Hepatocyte (in vitro differentiated cells): ENCODE measurements around the gene PIEZO1.

ENCODE experiments used
- EZH2 ChIP-seq: fragments of 200-600 bp; sonication (generic); IDR thresholded peaks from 2 replicates; pipeline ENCODE4 v1.6.1; 2016; ENCODE audit warnings: antibody characterized with exemption, mild to moderate bottlenecking, borderline replicate concordance
- EZH2phosphoT487 ChIP-seq: fragments of 200-600 bp; sonication (generic); IDR thresholded peaks from one replicate; pipeline ENCODE4 v1.6.1; 2018; ENCODE audit warnings: antibody characterized with exemption, mild to moderate bottlenecking, low read depth, moderate library complexity; ENCODE audit not compliant: unreplicated experiment, severe bottlenecking
- TF ChIP-seq, protein P1 (sequence below): fragments of 200-600 bp; sonication (generic); IDR thresholded peaks from 2 replicates; pipeline ENCODE4 v1.5.1; 2016; ENCODE audit warnings: antibody characterized with exemption, mild to moderate bottlenecking; ENCODE audit not compliant: poor library complexity

DNA sequence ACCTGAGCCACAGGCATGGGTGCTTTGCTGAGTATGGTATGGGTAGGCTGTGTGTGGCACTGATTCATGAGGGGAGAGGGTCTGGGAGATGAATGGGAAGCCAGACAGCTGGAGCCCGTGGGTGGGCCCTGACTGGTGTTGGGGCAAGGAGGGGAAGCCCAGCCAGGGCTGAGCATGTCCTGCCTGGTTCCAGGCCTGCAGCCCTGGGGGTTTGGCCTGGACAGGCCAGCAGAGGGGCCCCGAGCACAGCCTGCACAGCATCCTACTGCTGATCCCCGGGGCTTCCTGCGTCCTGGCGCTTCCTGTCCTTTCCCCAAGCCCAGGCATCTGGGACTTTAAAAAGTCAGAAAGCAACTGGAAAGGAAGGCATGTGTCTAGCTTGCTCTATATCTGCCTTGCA is 117.6 kb downstream of the PIEZO1 start:
- TF ChIP-seq, protein P1, sequence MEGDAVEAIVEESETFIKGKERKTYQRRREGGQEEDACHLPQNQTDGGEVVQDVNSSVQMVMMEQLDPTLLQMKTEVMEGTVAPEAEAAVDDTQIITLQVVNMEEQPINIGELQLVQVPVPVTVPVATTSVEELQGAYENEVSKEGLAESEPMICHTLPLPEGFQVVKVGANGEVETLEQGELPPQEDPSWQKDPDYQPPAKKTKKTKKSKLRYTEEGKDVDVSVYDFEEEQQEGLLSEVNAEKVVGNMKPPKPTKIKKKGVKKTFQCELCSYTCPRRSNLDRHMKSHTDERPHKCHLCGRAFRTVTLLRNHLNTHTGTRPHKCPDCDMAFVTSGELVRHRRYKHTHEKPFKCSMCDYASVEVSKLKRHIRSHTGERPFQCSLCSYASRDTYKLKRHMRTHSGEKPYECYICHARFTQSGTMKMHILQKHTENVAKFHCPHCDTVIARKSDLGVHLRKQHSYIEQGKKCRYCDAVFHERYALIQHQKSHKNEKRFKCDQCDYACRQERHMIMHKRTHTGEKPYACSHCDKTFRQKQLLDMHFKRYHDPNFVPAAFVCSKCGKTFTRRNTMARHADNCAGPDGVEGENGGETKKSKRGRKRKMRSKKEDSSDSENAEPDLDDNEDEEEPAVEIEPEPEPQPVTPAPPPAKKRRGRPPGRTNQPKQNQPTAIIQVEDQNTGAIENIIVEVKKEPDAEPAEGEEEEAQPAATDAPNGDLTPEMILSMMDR = no peak
- TF ChIP-seq EZH2phosphoT487 (no peak), EZH2 (no peak)
